Hematopoietic multipotent progenitor cell (in vitro differentiated cells): ENCODE data around the gene GCSAM. TPM values are rescaled to one million over a fixed set of nuclear protein-coding genes. Genes with fewer than 3 reads are reported as not detected.
A peak's percentile ranks its signal among the peaks of the same experiment; 100 is the strongest.

Experiments
- DNase-seq, 3 donors: peaks; one replicate each; pipeline ENCODE4 v3.0.0-alpha.2; 2011 to 2015; ENCODE audit warnings: low read depth in 2 of 3, low spot score in 2 of 3
- total RNA-seq: library from RNA; depleted of rRNA; stranded (reverse); fragments of >200 nt; gene quantifications from one replicate; pipeline ENCODE4 v1.2.3, GENCODE V29; 2012

The GCSAM gene
- total RNA-seq, 1 donor, result 1.3 TPM

DNA sequence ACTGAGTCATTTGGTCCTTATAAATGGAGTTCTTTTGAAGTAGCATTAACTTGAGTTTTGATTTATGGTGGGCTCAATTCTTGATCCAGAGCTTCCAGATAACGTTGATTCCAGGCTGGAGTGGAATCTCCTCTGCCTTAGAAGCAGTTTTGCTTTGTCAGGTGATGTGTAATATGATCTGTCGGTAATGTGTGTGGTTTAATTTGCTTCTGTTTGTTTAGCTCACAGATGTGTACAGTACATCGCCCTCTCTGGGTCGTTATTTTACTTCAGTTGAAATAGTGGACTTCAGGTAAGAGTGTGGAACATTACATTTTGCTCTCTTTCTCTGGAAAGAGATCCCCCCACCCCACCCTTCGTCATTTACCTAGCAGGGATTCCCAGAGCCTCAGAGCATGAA, 23.7 kb downstream of the GCSAM start:
- DNase-seq, result no peak

DNA sequence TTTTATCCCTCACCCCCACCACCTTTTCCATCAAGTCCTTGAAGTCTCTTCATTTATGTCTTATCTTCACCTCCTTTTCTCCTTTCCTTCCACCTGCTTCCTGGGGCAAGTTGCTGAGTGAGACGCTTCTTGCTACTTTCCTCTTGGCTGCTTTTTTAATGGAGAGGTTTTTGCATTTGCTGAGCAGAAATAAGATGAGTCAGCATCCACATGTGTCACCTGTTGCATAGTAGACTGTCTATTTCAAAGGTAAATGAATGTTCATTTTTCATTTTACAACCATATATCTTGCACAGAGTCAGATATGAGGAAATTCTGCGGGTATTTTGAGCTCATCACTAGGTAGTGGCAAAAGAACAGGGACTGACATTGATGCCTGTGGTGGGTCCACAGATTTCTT, 28.3 kb downstream of the GCSAM start:
- no peak for DNase-seq

DNA sequence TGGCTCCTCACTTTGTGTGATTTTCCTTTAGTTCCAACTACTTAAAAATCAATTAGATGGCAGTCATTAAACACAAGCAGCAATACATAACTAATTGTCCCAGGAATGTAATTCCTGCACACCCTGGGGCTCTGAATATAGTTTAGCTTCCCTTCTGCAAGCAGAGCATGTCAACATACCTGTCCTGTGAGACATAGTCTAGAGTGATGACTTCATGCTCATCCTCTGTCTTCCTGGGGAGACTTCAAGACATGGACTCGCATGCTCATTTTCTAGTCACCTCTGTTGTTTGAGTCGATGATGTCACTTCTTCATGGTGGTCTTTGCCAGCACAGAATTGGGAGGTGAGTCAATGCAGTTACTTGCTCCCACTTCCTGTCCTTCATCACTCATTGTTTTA, 31.1 kb downstream of the GCSAM start:
- no peak for DNase-seq

DNA sequence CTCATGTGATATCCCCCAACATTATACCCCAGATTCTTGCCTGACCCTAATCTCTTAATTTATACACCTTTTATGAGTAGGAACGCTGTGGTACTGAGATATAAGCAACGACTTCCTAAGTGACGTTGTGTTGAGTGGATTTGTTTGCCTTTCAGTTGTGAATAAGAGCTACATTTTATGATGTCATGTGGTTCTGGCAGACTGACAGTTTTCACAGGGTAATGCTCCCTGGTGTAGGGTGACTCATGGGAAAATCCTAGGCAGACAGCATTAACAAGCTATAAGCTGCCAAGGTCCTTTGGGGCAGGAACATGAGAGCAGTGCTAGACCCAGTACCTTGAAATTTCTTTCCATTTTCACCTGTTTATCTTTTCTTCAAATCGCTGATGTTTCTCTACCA, 35.7 kb downstream of the GCSAM start:
- peak in 2 of 3 donors; percentile 85 to 91 for DNase-seq

DNA sequence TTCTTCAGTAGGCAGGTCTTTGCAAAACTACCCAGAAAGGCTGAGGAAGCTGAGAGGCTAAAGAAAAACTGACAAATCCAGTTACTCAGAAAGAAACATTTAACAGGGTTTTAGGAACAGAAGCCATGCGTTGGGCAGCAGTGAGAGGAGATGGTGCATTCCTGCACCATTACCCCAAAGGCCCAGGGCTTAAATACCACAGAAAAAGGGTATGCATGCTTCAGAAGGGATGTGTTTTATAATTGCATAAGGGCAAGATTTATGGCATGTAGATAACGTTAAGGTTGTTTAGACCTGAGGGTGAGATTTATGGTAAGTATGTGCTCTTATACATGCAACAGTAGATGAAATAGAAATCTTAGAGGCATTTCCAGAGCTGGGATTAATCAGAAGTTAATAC, 36.9 kb downstream of the GCSAM start:
- DNase-seq, result no peak

DNA sequence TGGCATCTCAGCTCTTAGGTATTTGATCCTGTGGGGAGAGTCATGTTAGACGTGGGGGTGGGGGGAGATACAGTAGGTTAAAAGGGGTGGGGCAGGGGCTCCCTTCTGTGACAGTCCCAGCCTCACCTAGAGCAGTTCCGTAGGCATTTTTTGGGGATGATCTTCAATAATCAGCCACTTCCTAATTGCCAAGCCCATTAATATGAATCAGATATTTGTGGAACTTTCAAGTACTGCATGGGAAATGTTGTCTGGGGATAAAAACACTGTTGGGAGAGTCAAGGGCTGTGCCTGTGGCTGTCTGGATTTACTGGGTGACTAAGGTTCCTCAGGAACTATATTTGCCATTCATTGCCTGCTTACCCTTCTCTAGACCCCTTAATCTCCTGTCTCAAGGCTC, 37.3 kb downstream of the GCSAM start:
- no peak for DNase-seq

DNA sequence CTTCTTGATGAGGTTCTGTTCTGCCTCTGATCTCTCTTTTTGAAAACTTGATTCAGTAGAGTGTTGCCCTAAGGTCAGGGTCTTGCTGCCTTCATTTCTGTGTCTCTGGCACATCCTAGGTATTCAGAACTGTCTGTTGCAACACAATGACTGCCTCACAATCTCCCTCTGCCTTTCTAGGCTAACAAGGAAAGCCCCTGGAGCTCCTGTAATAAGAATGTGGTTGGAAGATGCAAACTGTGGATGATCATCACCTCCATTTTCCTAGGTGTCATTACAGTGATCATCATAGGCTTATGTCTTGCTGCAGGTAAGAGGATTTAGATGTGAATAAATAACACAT, 39.9 kb downstream of the GCSAM start:
- no peak for DNase-seq

DNA sequence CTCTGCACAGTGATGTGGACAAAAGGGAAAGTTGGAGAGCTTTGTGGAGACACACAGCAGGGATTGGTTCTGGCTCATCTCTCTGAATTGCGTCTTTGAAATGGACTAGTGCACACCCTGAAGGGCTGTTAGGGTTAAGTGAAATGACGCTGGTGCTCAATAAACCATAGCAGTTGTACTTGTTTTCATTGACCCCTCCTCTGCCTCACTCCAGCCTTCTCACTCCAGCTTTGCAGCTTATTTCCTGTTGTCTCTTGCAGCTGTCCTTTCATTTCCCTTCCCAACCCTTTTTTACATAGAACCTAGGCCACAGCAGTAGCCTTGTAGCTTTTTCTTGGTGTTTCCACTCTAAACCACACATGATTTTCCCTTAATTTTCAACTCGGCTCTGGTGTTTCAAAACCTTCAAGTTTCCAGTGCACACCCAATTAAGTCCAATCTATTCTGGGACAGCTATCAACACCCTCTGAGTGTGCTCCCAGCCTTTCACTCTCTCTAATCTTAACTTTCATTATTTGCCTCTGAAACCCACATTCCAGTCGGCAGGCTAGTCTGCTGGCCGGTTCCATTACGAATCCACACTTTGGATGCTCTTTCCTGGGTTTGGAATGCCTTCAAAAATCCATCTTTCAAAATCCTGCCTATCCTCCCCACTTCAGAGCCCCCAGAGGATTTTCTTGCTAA, 40.4 kb downstream of the GCSAM start:
- no peak for DNase-seq

DNA sequence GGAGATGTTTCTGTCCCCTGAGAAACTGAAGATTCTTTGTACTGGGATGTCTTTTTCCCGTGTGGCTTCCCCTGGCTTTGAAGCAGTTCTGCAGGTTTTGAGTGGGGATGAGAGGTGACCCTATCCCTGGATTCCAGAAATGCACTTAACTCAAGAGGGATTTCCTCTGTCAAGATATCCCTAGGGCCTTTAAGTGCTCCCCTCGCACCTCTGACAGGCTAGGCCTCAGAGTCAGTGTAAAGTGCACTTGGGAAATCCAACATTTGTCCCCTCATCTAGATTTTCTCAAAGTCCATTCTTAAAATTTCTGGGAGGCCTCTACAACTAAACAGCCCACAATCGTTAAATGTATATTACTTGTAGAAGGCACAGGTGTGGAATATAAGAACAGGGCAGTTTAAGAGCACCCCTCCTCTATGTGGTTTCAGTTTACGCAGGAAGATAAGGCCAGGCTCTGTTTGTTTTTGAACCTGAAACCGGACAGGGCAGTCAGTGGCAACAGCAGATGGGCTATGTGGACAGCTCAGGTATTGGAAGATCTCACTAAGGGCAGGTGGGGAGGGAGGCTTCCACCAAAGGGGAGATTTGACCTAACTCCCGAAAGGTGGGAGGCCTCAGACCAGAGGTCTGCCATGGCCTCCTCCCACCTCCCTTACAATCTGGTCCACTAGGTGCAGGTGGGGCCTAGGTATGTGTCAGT, 42.0 kb downstream of the GCSAM start:
- no peak for DNase-seq

DNA sequence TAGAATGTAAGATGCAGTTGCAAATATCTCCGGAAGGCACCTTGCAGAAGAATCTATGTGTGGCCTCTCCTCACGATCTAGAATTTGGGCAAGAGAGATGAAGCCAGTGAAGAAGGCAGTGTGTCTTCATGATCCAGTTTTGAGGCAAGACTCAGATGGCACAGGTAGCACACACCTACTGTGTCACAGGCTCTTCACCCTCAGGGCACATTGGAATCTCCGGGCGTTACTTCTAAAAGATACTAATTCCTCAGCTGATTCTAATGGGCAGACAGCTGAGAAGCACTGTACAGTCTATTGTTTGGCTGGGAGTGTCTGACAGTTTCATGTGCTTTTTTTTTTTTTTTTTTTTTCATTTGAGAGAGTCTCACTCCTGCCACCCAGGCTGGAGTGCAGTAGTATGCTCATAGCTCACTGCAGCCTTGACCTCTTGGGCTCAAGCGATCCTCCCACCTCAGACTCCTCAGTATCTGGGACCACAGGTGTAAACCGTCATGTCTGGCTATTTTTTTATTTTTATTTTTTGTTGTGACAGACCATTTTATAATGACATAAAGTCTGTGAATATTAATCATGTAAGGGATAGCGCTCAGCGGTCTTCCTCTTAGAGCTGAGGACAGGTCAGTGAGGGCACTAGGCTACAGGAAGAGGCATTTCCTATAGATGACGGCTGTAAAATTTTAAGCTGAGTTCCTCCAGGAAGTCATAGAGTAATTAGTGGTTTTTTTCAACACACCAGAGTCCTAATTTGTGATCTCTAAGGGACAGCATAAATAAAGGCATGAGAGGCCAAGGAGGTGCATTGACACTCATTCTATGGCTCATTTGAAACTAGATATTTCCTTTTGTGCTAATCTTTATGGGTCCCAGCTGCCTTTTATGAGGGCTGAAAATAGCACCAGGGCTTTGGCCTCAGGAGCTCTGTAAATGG, 42.8 kb downstream of the GCSAM start:
- peak in 1 of 3 donors; percentile 21 for DNase-seq

DNA sequence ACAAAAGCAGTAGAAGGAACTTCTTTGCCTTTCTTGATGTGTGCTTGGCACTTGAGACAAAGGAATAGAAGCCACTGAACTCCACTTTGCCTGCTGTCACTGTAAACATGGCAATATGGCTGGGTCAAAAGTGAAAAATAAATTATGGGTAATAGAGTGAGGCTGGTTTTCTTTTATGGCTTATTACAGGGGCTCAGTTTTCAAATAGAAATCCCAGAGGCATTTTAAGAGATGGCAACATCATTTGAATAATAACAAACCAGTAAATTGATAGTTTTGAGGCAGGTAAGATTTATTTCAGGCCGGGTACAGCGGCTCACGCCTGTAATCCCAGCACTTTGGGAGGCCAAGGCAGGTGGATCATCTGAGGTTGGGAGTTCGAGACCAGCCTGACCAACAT, 44.1 kb downstream of the GCSAM start:
- no peak for DNase-seq

DNA sequence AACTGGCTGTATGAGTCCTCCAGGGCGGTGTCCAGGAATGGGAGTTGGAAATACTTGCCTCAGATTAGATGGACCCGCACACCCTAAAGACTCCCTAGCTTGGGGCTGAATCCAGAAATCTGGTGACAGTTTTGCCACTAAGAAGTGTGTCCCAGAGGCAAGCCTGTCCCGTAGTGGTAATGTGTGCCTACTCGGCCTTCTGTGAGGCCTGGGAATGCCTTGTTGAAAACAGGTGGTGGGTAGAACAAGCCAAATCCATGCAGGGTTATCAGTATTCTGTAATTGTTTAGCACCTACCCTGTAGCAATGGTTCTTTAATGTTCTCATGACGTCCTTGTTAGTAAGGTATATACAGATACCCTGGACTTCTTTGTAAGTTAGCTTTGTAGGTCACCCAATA, 45.3 kb downstream of the GCSAM start:
- DNase-seq, result no peak

DNA sequence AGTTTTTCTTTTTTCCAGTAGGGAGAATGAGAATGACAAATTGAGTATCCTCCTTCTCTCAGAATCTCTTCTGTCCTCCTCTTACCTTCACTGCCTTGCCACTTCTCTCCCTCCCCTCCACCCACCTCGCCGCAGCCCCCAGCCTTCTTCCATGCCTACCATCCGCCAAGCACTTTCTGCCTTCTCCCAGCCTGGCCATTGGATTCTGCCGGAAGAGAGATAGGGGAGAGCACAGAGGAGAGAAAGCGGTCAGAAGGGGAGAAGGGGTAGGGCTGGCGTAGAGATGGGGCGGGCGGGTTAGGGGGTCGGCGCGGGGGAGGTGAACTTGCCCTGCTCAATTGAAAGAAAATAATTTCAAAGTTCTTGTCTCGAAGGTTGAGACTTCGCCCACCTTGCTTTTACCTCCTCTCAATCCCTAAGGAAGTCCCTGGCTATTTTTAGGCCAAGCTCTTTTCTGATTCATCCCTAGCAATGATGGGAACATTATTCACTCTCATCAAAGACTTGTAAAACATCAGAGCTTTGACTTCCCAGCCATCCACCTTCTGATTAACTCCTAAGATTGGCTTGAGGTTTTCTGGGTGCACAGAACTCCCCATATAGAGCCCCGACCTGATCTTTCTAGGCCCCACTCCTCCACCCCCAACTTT, 46.0 kb downstream of the GCSAM start:
- DNase-seq, result no peak

DNA sequence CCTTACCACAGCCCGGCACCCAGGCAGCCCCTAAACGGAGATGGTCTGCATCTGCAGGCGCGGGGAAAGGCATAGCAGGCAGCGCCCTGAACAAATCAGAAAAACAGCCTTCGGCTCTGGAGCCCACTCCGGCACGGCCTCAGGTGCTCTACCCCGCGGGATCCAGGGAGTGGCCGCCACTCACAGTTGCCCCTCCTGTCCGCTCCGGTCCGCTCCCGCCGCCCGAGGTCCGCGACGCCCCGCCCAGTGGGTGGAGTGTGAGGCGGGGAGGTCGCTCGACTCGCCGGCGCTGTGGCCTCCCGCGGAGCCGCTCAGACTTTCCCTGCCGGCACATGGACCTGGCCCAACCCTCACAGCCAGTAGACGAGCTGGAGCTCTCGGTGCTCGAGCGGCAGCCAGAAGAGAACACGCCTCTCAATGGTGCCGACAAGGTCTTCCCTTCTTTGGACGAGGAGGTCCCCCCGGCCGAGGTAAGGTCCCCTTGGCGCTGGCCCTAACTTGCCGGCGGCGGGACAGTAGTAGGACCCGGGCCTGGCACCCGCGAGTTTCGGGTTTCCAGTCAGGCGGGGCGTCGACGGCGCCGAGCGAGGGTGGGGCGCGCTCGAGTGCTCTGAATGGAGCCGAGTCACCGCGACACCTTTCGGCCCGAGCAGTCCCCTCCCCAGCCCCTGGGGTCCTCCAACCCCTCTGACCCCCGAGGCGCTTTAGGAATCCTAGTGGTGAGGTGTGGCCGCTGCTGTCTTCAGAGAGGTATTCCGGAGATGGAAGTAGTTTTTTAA, 46.8 kb downstream of the GCSAM start, which contains the start of gene C3orf52:
Gene C3orf52, plus strand, starts transcription at position 314 of the 779 bp plus-strand sequence. Its CDS starts 19 bp downstream, at position 333.
- DNase-seq, result peak; percentile 23 to 48 (median 46)

DNA sequence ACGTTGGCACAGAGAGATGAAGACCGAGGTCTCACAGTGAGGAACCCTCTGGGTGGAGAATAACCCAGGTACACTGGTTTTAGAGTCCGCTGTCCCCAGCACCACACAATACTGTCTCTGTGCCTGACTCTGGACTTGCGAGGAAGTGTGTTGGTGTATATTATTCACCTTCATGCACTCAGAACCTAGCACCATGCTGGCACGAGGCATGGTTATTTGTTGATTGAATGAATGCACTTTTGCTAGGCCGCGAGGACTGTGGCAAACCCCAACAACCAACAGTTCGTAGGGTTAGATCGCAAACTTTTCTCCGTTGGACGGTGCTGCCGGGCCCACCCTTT, 47.3 kb downstream of the GCSAM start:
- DNase-seq, result no peak

DNA sequence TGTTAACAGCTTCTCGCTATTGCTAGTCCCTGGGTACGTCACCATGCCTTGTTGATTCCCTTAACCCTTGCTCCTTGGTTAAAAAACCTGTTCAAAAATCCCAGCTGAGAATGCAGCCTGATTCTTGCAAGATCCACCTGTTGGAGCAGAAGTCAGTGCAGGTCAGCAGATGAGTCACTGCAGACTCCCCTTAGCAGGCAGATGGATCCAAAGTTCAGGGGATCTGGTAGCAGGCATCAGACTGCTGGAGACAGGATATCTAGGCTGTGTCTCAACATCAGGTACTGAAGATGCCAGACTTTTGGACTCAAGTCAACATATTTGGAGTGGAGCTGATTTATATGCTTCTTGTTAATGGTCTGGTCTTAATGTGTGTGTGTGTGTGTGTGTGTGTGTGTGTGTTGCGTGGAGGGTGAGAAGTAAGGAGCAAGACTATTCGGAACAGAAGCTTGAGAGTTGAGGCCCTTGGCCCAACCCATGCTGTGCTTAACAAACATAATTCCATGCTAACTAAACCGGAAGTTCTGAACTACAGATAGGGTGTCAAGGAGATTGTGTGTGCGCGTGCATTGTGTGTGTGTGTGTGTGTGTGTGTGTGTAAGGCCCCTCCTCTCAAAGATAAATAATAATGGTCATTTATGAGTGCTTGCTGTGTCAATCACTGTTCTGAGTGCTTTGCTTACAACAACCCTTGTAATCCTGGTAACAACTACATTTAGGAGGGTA, 47.9 kb downstream of the GCSAM start:
- no peak for DNase-seq

DNA sequence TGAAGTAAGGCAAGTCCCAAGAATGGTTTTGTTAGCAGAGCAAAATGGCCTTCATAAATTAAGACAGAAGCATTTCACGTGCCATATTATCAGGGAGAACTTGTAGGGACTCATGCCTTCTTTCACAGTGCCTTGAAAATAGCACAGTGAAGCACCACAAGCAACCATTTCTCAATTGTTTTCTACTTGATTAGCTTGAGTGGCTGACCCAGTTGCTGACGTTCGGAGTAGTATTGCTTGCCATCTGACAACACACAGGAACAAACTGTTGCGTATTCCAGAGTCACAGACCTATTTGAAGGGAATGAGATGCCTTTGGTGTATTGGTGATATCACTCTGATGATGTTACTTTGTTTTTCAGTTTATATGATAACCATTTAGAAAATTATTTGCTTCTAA, 49.8 kb downstream of the GCSAM start:
- no peak for DNase-seq

DNA sequence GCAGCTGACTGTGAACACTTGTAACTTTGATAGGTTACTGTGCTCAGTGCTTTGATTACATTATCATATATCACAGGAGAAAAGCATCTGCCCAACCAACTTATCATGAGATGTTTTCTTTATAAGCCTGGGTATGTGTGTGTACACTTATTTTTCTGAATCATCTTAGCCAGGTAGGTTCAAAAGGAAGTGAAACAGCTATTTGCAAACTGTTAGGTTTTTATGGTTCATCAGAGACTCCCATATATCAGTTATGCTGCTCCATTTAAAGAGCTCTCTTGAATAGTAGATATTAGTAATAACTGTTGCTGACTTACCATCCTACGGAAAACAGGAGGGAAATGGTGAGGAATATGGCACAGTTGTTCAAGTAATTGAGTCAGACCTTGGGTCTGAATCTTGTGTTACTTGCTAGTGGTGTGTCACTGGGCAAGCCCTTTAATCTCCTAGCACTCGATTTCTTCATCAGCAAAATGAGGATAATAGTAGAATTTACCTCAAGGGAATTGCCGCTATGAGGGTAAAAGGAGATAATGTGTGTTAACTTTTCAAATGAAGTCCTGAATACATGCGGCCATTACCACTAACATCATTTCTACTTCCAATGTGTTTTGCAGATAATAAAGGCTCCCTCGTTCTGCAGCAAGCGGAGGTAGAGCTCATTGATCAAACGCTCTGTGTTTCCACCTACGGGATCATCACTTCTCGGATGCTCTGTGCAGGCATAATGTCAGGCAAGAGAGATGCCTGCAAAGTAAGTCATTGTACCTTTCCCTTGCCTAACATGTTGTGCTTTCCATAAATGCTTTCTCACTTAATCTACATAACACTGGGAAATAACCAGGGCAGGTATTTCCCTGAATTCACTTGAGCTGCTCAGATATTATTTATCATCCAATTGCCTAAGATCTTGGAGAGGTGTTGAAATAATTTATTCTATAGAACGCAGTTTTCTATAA, 54.6 kb downstream of the GCSAM start:
- DNase-seq, result no peak
